Measurements from ENCODE around the gene NHLH1.
A peak's percentile ranks its signal among the peaks of the same experiment; 100 is the strongest.

The NHLH1 gene

DNA sequence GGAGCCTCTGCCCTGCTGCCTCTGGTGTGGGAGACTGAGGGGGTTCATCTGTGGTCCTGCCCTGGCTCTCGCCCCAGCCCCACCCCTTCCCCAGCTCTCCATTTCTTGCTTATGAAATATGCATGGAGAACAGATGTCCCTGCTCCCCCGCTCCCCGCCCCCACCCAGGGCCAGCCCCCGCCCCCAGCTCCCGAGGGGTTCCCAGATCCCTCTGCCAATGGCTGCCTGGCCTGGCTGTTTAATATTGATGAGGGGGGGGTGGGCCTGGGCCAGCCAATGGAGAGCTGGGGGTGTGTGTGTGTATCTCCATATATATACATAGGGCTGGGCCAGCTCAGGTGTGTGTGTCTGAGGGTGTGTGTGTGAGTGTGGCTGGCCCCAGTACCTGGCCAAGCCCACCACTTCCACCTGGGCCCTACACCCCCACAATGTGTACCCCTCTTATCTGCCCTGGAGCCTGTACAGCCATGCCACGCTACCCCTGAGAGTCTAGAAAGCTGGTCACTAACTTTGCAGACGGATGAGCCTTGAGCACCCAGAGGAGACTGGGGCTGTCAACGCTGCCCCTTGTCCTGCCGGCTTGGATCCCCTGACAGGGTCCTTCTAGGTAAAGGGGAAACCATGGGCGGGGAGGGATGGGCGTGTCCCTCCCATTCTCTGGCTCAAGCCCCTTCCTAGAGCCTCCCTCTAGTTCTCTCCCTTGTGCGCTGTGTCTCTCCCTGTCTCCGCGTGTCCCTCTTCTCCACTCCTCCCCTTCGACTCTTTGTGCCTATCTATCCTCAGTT lies at the start of gene NHLH1:
Gene NHLH1 (plus strand): TSS at position 341 of the 785 bp plus-strand sequence. CDS start 3,661 bp downstream, outside the sequence.
- no peaks in the 10 kb centered on the region for H3K27me3 Mint-ChIP-seq
- no peak within 1 kb of the TSS for H3K4me3 Mint-ChIP-seq
- no peak for DNase-seq (ENCODE audit: low spot score in 2 of 2)
- no peaks in the 10 kb centered on the region for H3K36me3 Mint-ChIP-seq (ENCODE audit: insufficient read depth)
- no peaks in the 10 kb centered on the region for H3K9me3 Mint-ChIP-seq
- ATAC-seq (replicated peaks; ENCODE audit: extremely low read depth, poor library complexity, severe bottlenecking): no peak
- H3K27ac Mint-ChIP-seq (ENCODE audit: low read depth): no peak within 1 kb of the TSS
- H3K4me1 Mint-ChIP-seq: no peaks in the 10 kb centered on the region

- peaks cover 77% of the 10 kb centered on the region for H3K36me3 Mint-ChIP-seq (ENCODE audit: insufficient read depth)
- peaks cover 27% of the 10 kb centered on the region for H3K4me1 Mint-ChIP-seq
- no peak overlapping the region for H3K4me3 Mint-ChIP-seq
- DNase-seq (ENCODE audit: low spot score in 2 of 2) (no peak), ATAC-seq (replicated peaks; ENCODE audit: extremely low read depth, poor library complexity, severe bottlenecking) (no peak)
- no peaks in the 10 kb centered on the region for H3K9me3 Mint-ChIP-seq
- H3K27ac Mint-ChIP-seq (ENCODE audit: low read depth): no peak overlapping the region
- no peaks in the 10 kb centered on the region for H3K27me3 Mint-ChIP-seq
These were observed 44.0 kb upstream of the NHLH1 start for GRCh38 chr1:160322831-160323230.

DNA sequence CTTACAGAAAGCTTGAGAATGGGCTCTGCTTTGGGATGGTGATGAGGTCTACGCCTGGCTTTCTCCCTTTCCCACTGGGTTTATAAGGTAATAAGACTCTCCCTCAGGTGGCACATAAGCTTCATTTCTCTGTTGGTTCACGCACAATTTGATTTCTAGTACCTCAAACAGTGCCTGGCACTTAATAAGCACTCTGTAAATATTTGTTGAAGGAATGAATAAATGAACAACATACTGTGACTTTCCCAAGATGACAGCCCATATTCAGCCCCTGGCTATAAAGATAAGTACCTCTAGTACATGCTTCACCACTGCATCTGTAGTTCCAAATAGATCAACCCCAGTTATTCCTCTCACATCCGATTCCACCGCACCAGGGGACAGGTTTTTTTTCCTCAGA lies 41.6 kb upstream of the NHLH1 start:
- Mint-ChIP-seq H3K9me3 (no peaks in the 10 kb centered on the region), H3K36me3 (ENCODE audit: insufficient read depth) (peaks cover 75% of the 10 kb centered on the region)

GRCh38 chr1:160326418-160326817 lies 40.5 kb upstream of the NHLH1 start:
- H3K4me3 Mint-ChIP-seq: no peak overlapping the region
- H3K36me3 Mint-ChIP-seq (ENCODE audit: insufficient read depth): peaks cover 73% of the 10 kb centered on the region
- ATAC-seq (replicated peaks; ENCODE audit: extremely low read depth, poor library complexity, severe bottlenecking) (no peak), DNase-seq (ENCODE audit: low spot score in 2 of 2) (no peak)
- no peaks in the 10 kb centered on the region for H3K9me3 Mint-ChIP-seq
- H3K27me3 Mint-ChIP-seq: no peaks in the 10 kb centered on the region
- peaks cover 17% of the 10 kb centered on the region for H3K4me1 Mint-ChIP-seq
- H3K27ac Mint-ChIP-seq (ENCODE audit: low read depth): no peak overlapping the region

More for the DNA sequence above, 41.6 kb upstream of the NHLH1 start:
- Mint-ChIP-seq H3K27me3 (no peaks in the 10 kb centered on the region), H3K4me3 (no peak overlapping the region), H3K27ac (ENCODE audit: low read depth) (no peak overlapping the region), H3K4me1 (peaks cover 13% of the 10 kb centered on the region)
- DNase-seq (ENCODE audit: low spot score in 2 of 2): no peak
- ATAC-seq (replicated peaks; ENCODE audit: extremely low read depth, poor library complexity, severe bottlenecking): no peak

GRCh38 chr1:160328184-160328583 lies 38.7 kb upstream of the NHLH1 start:
- DNase-seq (ENCODE audit: low spot score in 2 of 2) (no peak), ATAC-seq (replicated peaks; ENCODE audit: extremely low read depth, poor library complexity, severe bottlenecking) (no peak)
- Mint-ChIP-seq H3K4me1 (peaks cover 6% of the 10 kb centered on the region), H3K4me3 (no peak overlapping the region), H3K36me3 (ENCODE audit: insufficient read depth) (peaks cover 78% of the 10 kb centered on the region), H3K27ac (ENCODE audit: low read depth) (no peak overlapping the region), H3K9me3 (no peaks in the 10 kb centered on the region), H3K27me3 (no peaks in the 10 kb centered on the region)

- no peak for DNase-seq (ENCODE audit: low spot score in 2 of 2)
- peaks cover 73% of the 10 kb centered on the region for H3K36me3 Mint-ChIP-seq (ENCODE audit: insufficient read depth)
- no peak for ATAC-seq (replicated peaks; ENCODE audit: extremely low read depth, poor library complexity, severe bottlenecking)
- H3K9me3 Mint-ChIP-seq: no peaks in the 10 kb centered on the region
- peak overlapping the region; percentile 1 for H3K27ac Mint-ChIP-seq (ENCODE audit: low read depth)
- H3K4me3 Mint-ChIP-seq: no peak overlapping the region
- H3K27me3 Mint-ChIP-seq: no peaks in the 10 kb centered on the region
- peaks cover 6% of the 10 kb centered on the region for H3K4me1 Mint-ChIP-seq
These were observed 36.8 kb upstream of the NHLH1 start for GRCh38 chr1:160330119-160330518.

- Mint-ChIP-seq H3K4me3 (no peak overlapping the region), H3K36me3 (ENCODE audit: insufficient read depth) (peaks cover 69% of the 10 kb centered on the region), H3K27me3 (no peaks in the 10 kb centered on the region), H3K27ac (ENCODE audit: low read depth) (no peak overlapping the region), H3K9me3 (no peaks in the 10 kb centered on the region), H3K4me1 (peaks cover 6% of the 10 kb centered on the region)
- ATAC-seq (replicated peaks; ENCODE audit: extremely low read depth, poor library complexity, severe bottlenecking) (no peak), DNase-seq (ENCODE audit: low spot score in 2 of 2) (no peak)
These were observed 34.4 kb upstream of the NHLH1 start for GRCh38 chr1:160332516-160332915.

DNA sequence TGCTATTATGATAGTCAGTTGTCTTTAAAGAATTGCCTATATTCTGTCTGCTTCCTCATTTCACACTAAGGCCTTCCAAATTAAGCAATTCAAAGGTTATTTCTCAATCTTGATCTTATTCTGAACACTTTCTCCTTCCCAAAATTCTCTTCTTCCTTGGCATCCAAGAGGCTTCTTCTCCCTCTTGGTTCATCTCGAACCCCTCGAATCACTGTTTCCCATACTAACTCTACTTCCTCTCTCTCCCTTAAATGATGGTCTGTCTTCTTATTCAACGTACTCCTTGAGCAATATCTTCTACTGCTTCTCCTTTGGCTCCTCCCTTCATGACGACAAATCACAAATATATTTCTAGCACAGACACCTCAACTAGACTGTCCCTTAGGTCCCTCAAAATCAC lies 28.3 kb upstream of the NHLH1 start:
- no peaks in the 10 kb centered on the region for H3K9me3 Mint-ChIP-seq
- H3K4me1 Mint-ChIP-seq: peaks cover 42% of the 10 kb centered on the region
- DNase-seq (ENCODE audit: low spot score in 2 of 2): no peak
- H3K27ac Mint-ChIP-seq (ENCODE audit: low read depth): no peak overlapping the region
- peaks cover 58% of the 10 kb centered on the region for H3K36me3 Mint-ChIP-seq (ENCODE audit: insufficient read depth)
- no peak overlapping the region for H3K4me3 Mint-ChIP-seq
- ATAC-seq (replicated peaks; ENCODE audit: extremely low read depth, poor library complexity, severe bottlenecking): no peak
- no peaks in the 10 kb centered on the region for H3K27me3 Mint-ChIP-seq

DNA sequence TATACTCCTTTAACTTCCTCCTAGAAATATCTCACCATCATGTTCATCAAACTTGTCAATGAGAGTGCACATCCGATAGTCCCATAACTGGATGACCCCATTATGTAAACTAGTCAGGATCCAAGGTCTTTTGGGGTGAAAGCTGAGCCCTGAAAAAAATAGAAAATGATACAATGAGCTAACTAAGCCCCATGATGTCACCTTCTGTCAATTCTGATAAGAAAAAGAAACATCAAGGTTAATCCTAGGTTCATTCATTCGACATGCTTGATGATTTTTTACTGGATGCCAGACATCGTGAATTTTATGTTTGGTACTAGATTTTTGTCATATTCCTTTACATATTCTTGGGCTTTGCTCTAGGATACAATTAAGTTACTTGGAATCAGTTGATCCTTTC lies 26.7 kb upstream of the NHLH1 start:
- Mint-ChIP-seq H3K4me3 (no peak overlapping the region), H3K9me3 (no peaks in the 10 kb centered on the region), H3K4me1 (peaks cover 42% of the 10 kb centered on the region), H3K36me3 (ENCODE audit: insufficient read depth) (peaks cover 52% of the 10 kb centered on the region), H3K27ac (ENCODE audit: low read depth) (peak overlapping the region; percentile 11), H3K27me3 (no peaks in the 10 kb centered on the region)
- DNase-seq (ENCODE audit: low spot score in 2 of 2): no peak
- no peak for ATAC-seq (replicated peaks; ENCODE audit: extremely low read depth, poor library complexity, severe bottlenecking)

DNA sequence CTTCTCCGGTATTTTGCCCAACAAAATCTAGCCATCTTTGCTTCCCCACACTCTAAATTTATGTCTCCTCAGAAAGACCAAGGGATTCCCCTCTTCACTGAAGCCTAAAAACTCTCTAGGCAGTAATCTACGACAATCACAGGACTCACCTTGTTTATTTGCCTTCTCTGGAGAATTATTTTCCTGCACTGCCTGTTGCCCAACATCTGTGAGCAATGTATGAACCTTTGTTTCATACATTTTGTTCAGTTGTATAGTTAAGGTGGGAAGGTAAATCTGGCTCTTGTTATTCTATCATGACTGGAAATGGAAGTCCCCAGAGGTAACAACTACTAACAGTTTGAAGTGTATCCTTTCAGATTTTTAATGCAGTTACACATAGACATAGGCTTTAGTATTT lies 26.0 kb upstream of the NHLH1 start:
- peaks cover 53% of the 10 kb centered on the region for H3K36me3 Mint-ChIP-seq (ENCODE audit: insufficient read depth)
- no peaks in the 10 kb centered on the region for H3K27me3 Mint-ChIP-seq
- no peak for DNase-seq (ENCODE audit: low spot score in 2 of 2)
- no peak overlapping the region for H3K4me3 Mint-ChIP-seq
- peaks cover 42% of the 10 kb centered on the region for H3K4me1 Mint-ChIP-seq
- no peaks in the 10 kb centered on the region for H3K9me3 Mint-ChIP-seq
- H3K27ac Mint-ChIP-seq (ENCODE audit: low read depth): no peak overlapping the region
- no peak for ATAC-seq (replicated peaks; ENCODE audit: extremely low read depth, poor library complexity, severe bottlenecking)

DNA sequence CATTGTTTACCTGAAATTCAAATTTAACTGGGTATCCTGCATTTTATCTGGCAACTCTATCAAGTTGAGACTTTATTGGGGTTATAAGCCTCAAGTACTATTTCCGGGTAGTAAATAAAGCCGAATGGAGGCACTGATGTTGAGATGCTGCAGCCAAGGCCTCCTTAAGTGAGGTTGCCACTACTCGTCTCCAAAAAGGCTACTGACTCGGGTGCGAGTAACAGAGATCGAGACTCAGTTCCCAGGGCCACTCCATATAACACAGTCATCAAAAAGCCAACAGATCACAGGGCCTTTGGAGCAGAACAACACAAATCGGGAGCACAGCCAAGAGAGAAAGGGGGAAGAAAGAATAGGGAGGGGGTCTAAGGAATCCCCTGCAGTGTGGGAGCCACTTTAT lies 24.3 kb upstream of the NHLH1 start:
- ATAC-seq (replicated peaks; ENCODE audit: extremely low read depth, poor library complexity, severe bottlenecking) (peak; percentile 10), DNase-seq (ENCODE audit: low spot score in 2 of 2) (no peak)
- H3K27me3 Mint-ChIP-seq: no peaks in the 10 kb centered on the region
- H3K4me3 Mint-ChIP-seq: peak overlapping the region; percentile 99
- no peaks in the 10 kb centered on the region for H3K9me3 Mint-ChIP-seq
- H3K4me1 Mint-ChIP-seq: peaks cover 47% of the 10 kb centered on the region
- peak overlapping the region; percentile 100 for H3K27ac Mint-ChIP-seq (ENCODE audit: low read depth)
- H3K36me3 Mint-ChIP-seq (ENCODE audit: insufficient read depth): peaks cover 50% of the 10 kb centered on the region

DNA sequence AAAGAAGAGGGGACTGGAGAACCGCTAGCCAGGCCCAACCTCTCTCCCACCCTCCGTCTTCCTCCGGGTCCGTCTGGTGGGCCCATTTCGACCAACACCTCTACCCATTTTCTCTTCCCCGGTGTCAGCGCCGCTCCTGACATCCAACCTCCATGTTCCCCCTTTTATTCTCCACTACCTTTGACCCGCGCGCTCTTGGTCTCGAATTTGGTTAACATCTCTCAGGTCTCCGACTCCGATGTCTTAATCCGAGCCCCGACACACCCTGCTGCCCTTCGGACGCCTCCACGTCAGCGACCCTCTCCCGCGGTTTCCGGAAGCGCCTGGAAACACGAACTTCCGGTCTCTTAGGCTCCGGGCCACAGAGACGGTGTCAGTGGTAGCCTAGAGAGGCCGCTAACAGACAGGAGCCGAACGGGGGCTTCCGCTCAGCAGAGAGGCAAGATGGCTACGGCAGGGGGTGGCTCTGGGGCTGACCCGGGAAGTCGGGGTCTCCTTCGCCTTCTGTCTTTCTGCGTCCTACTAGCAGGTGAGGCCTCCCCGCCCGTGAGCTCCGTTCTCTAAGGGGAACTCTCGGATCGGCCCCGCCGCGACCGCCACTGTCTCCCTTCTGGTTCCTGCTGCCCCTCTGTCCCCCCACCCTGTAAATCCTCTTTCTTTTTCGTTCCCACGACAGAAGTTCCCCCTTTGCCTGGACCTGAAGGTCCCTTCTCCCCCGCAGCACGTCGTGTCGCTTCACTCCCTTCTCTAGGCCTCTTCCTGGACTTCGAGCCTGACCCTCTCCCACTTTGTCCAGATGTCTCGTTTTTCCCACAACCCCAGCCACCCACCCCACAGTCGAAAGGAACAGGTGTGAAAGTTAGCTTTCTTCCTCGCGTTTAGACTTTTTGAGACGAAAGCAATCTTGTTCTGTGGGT lies 23.7 kb upstream of the NHLH1 start, which contains the start of the genes COPA and NCSTN:
Gene COPA (minus strand): TSS at position 298 of the 917 bp plus-strand sequence. CDS start 80 bp downstream, at position 218.
Gene NCSTN (plus strand): TSS at position 431 of the 917 bp plus-strand sequence. CDS start 14 bp downstream, at position 445.
- H3K27ac Mint-ChIP-seq (ENCODE audit: low read depth): peak within 1 kb of the TSS; percentile 100
- DNase-seq (ENCODE audit: low spot score in 2 of 2) (peak; percentile 77 to 87), ATAC-seq (replicated peaks; ENCODE audit: extremely low read depth, poor library complexity, severe bottlenecking) (peak; percentile 97)
- H3K4me1 Mint-ChIP-seq: peaks cover 48% of the 10 kb centered on the region
- H3K9me3 Mint-ChIP-seq: no peaks in the 10 kb centered on the region
- peak within 1 kb of the TSS; percentile 99 for H3K4me3 Mint-ChIP-seq
- H3K36me3 Mint-ChIP-seq (ENCODE audit: insufficient read depth): peaks cover 44% of the 10 kb centered on the region
- no peaks in the 10 kb centered on the region for H3K27me3 Mint-ChIP-seq

Measured in central memory CD8-positive, alpha-beta T cell (primary cell).